Measurements from ENCODE around the gene B3GAT1.

The B3GAT1 gene

GRCh38 chr11:134331354-134332188 lies 80.5 kb downstream of the B3GAT1 start, which contains the start of gene GLB1L2:
GLB1L2 (plus strand) TSS chr11:134331988; CDS start chr11:134332062, 74 bp downstream.
- DNase-seq: no peak

DNA sequence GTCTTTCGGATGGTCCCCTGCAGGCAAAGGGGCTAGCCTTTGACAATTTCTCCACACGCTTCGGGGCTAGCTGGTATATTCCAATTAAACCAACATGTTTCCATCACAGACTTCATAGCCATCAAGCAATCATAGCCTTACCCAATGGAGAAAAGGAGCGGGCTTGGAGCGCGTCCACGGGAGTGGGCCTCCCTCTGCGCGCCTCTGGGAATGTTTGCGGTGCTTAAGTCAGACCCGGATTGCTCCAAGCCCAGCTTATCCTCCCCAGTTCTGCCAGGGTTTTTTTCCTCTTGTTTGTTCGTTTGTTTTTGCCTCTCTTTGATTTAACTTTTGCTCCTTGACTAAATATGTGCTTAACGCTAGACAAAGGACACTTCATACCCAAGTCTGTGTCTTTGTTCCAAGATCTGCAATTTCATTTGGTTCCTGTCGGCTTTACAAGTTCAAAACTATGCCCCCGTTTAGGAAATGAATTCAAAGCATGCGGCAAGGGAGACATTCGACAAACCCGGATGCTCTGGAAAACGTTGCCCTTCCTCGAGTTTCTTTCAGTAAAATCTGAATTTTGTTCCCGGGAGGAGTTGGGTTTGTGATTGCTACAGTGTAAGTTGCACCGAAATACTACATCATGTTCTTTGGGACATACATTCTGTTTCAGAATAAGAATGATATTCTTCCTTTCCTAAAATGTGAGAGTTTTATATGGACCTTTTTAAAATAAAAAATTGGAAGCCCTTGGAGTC lies 81.3 kb downstream of the B3GAT1 start:
- DNase-seq: no peak

Data from SIG-M5 (cell line).